Loucy (cell line): Measurements from ENCODE around the gene TAS1R2.
A peak's percentile ranks its signal among the peaks of the same experiment; 100 is the strongest.

ENCODE experiments used
- CTCF ChIP-seq: fragments of 200-600 bp; sonication (generic); conservative IDR thresholded peaks from 2 replicates; pipeline ENCODE4 v1.5.1; 2014; ENCODE audit warnings: mild to moderate bottlenecking, antibody characterized with exemption, low read length
- EZH2phosphoT487 ChIP-seq: fragments of 200-600 bp; IDR thresholded peaks from 2 replicates; pipeline ENCODE4 v1.6.1; 2018; ENCODE audit warnings: antibody characterized with exemption, mild to moderate bottlenecking, moderate library complexity, borderline replicate concordance

GRCh38 chr1:18907021-18907916, 47.8 kb upstream of the TAS1R2 start:
- TF ChIP-seq CTCF (peak; percentile 100), EZH2phosphoT487 (no peak)
